ENCODE measurements around the gene SLC24A4.

DNA sequence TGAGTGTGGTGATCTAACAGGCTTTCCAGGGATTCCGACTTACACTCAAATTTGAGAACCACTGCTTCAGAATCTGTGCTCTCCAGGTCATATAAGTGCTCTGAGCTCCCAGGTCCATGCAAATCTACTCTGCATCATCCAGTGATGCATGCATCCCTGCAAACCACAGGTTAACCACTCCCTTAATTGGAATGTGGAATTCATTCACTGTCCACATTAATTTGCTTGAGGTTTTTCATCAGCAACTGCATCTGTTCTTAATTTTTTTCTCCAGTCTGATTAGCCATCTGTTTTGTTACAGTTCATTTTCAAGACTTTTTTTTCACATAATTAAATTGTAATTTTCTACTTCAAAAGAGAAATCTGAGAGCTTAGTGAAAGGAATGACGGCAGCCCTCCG is 147.2 kb downstream of the SLC24A4 start:
- TF ChIP-seq, protein P1, sequence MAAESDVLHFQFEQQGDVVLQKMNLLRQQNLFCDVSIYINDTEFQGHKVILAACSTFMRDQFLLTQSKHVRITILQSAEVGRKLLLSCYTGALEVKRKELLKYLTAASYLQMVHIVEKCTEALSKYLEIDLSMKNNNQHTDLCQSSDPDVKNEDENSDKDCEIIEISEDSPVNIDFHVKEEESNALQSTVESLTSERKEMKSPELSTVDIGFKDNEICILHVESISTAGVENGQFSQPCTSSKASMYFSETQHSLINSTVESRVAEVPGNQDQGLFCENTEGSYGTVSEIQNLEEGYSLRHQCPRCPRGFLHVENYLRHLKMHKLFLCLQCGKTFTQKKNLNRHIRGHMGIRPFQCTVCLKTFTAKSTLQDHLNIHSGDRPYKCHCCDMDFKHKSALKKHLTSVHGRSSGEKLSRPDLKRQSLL (tag by site-specific recombination; IDR thresholded peaks at IDR 0.05), result no peak
- TF ChIP-seq YY1 (tag by site-specific recombination; IDR thresholded peaks at IDR 0.05) (no peak), BCL11A (tag by site-specific recombination; IDR thresholded peaks at IDR 0.05; ENCODE audit: low read depth) (no peak), IKZF3 (tag by site-specific recombination; IDR thresholded peaks at IDR 0.05) (no peak), ZFHX2 (tag by site-specific recombination; conservative IDR thresholded peaks at IDR 0.05) (no peak), ZNF138 (tag by site-specific recombination; IDR thresholded peaks at IDR 0.05; ENCODE audit: borderline replicate concordance) (no peak), SP3 (tag by site-specific recombination; IDR thresholded peaks at IDR 0.05) (no peak), ZNF302 (tag by site-specific recombination; IDR thresholded peaks at IDR 0.05; ENCODE audit: low read depth) (no peak), HOXA7 (CRISPR knock-in tag; IDR thresholded peaks at IDR 0.05; ENCODE audit: borderline replicate concordance) (no peak), ZNF23 (tag by site-specific recombination; IDR thresholded peaks at IDR 0.05; ENCODE audit: borderline replicate concordance) (no peak), ZBTB20 (tag by site-specific recombination; IDR thresholded peaks at IDR 0.05) (no peak)
- TF ChIP-seq, protein P2, sequence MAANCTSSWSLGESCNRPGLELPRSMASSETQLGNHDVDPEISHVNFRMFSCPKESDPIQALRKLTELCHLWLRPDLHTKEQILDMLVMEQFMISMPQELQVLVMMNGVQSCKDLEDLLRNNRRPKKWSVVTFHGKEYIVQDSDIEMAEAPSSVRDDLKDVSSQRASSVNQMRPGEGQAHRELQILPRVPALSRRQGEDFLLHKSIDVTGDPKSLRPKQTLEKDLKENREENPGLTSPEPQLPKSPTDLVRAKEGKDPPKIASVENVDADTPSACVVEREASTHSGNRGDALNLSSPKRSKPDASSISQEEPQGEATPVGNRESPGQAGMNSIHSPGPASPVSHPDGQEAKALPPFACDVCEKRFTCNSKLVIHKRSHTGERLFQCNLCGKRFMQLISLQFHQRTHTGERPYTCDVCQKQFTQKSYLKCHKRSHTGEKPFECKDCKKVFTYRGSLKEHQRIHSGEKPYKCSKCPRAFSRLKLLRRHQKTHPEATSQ (tag by site-specific recombination; IDR thresholded peaks at IDR 0.05), result no peak
- TF ChIP-seq, protein P3, sequence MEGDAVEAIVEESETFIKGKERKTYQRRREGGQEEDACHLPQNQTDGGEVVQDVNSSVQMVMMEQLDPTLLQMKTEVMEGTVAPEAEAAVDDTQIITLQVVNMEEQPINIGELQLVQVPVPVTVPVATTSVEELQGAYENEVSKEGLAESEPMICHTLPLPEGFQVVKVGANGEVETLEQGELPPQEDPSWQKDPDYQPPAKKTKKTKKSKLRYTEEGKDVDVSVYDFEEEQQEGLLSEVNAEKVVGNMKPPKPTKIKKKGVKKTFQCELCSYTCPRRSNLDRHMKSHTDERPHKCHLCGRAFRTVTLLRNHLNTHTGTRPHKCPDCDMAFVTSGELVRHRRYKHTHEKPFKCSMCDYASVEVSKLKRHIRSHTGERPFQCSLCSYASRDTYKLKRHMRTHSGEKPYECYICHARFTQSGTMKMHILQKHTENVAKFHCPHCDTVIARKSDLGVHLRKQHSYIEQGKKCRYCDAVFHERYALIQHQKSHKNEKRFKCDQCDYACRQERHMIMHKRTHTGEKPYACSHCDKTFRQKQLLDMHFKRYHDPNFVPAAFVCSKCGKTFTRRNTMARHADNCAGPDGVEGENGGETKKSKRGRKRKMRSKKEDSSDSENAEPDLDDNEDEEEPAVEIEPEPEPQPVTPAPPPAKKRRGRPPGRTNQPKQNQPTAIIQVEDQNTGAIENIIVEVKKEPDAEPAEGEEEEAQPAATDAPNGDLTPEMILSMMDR (tag by site-specific recombination; IDR thresholded peaks at IDR 0.05), result no peak

Measured in HEK293 (cell line).